HepG2 (cell line): Measurements from ENCODE around the gene TET2. TPM values are rescaled to one million over a fixed set of nuclear protein-coding genes. Genes with fewer than 3 reads are reported as not detected.

Experiments
- AFF4 ChIP-seq: sonication (generic); formaldehyde crosslinking; IDR thresholded peaks from 2 replicates; pipeline ENCODE4 v1.4.0; 2020; ENCODE audit warnings: missing genetic modification reagents
- CHCHD3 ChIP-seq: sonication (generic); formaldehyde crosslinking; IDR thresholded peaks from 2 replicates; pipeline ENCODE4 v1.8.0; 2022; ENCODE audit warnings: mild to moderate bottlenecking, missing genetic modification reagents, moderate library complexity
- HES4 ChIP-seq: sonication (generic); formaldehyde crosslinking; IDR thresholded peaks from 2 replicates; pipeline ENCODE4 v1.9.0; 2021; ENCODE audit warnings: mild to moderate bottlenecking, missing genetic modification reagents, borderline replicate concordance
- MEIS1 ChIP-seq: sonication (generic); formaldehyde crosslinking; IDR thresholded peaks from 2 replicates; pipeline ENCODE4 v1.9.0; 2021; ENCODE audit warnings: mild to moderate bottlenecking, missing genetic modification reagents, moderate library complexity, borderline replicate concordance
- NFE2L1 ChIP-seq: sonication (generic); formaldehyde crosslinking; IDR thresholded peaks from 2 replicates; pipeline ENCODE4 v1.4.0; 2020; ENCODE audit warnings: missing genetic modification reagents, mild to moderate bottlenecking, borderline replicate concordance
- NKX3-1 ChIP-seq: sonication (generic); formaldehyde crosslinking; IDR thresholded peaks from 2 replicates; pipeline ENCODE4 v1.5.0; 2020; ENCODE audit warnings: missing genetic modification reagents
- NRL ChIP-seq: sonication (generic); formaldehyde crosslinking; IDR thresholded peaks from 2 replicates; pipeline ENCODE4 v1.5.0; 2020; ENCODE audit warnings: missing genetic modification reagents, mild to moderate bottlenecking, moderate library complexity, borderline replicate concordance
- ONECUT2 ChIP-seq: sonication (generic); formaldehyde crosslinking; IDR thresholded peaks from 2 replicates; pipeline ENCODE4 v1.4.0; 2020; ENCODE audit warnings: missing genetic modification reagents
- PHF5A ChIP-seq: IDR thresholded peaks from one replicate; pipeline ENCODE4 v1.6.1; 2018; ENCODE audit warnings: low read depth, missing genetic modification reagents; ENCODE audit not compliant: unreplicated experiment
- PRDM4 ChIP-seq: sonication (generic); formaldehyde crosslinking; IDR thresholded peaks from 2 replicates; pipeline ENCODE4 v1.9.0; 2021; ENCODE audit warnings: missing genetic modification reagents, borderline replicate concordance
- RARA ChIP-seq: IDR thresholded peaks from 2 replicates; pipeline ENCODE4 v1.6.1; 2016; ENCODE audit warnings: missing genetic modification reagents, missing compliant biosample characterization
- RFX5 ChIP-seq: IDR thresholded peaks from 2 replicates; pipeline ENCODE4 v1.6.1; 2011; ENCODE audit warnings: low read depth, low read length, improper control_type of control experiment
- SETDB1 ChIP-seq: sonication (generic); formaldehyde crosslinking; IDR thresholded peaks from 2 replicates; pipeline ENCODE4 v1.5.1; 2020; ENCODE audit warnings: missing genetic modification reagents, mild to moderate bottlenecking, borderline replicate concordance
- SIX1 ChIP-seq: sonication (generic); formaldehyde crosslinking; IDR thresholded peaks from 2 replicates; pipeline ENCODE4 v1.4.0; 2020; ENCODE audit warnings: missing genetic modification reagents, borderline replicate concordance
- SRSF1 ChIP-seq: fragments of 200-400 bp; formaldehyde crosslinking; optimal IDR thresholded peaks from 2 replicates; pipeline ENCODE3; 2017; ENCODE audit warnings: mild to moderate bottlenecking, low read depth, low read length, moderate library complexity
- TAF15 ChIP-seq: fragments of 200-400 bp; formaldehyde crosslinking; IDR thresholded peaks from one replicate; pipeline ENCODE4 v1.6.1; 2018; ENCODE audit warnings: mild to moderate bottlenecking, low read depth, low read length; ENCODE audit not compliant: poor library complexity, severe bottlenecking
- TRIM22 ChIP-seq: fragments of 450-650 bp; IDR thresholded peaks from 2 replicates; pipeline ENCODE4 v1.6.1; 2017
- U2AF2 ChIP-seq: fragments of 200-400 bp; formaldehyde crosslinking; IDR thresholded peaks from 2 replicates; pipeline ENCODE4 v1.6.1; 2017; ENCODE audit warnings: low read depth, mild to moderate bottlenecking, low read length
- UBTF ChIP-seq: sonication (generic); formaldehyde crosslinking; IDR thresholded peaks from 2 replicates; pipeline ENCODE4 v1.4.0; 2020; ENCODE audit warnings: mild to moderate bottlenecking, missing genetic modification reagents
- ZBTB21 ChIP-seq: sonication (generic); formaldehyde crosslinking; IDR thresholded peaks from 2 replicates; pipeline ENCODE4 v1.4.0; 2020; ENCODE audit warnings: missing genetic modification reagents
- polyA plus RNA-seq, 8 experiments: library from polyadenylated mRNA; depleted of rRNA in 3 of 8; stranded (reverse) in 7 of 8; unstranded in 1 of 8; fragments of >200 nt; fragmentation: Illumina TruSeq in 4 of 8; extraction: Trizol in 4 of 8; gene quantifications; 2 replicates each; pipeline versions ENCODE4 v1.2.1 to v1.2.3, GENCODE V29; 2011 to 2016; ENCODE audit warnings: low read depth in 4 of 8, missing spikeins in 1 of 8, mixed read lengths in 1 of 8; ENCODE audit not compliant: insufficient read depth in 1 of 8
- total RNA-seq, 5 experiments: library from RNA; depleted of rRNA; stranded (reverse); fragments of >200 nt; fragmentation: Illumina TruSeq; extraction: Trizol; gene quantifications; 2 replicates each; pipeline ENCODE4 v1.2.3, GENCODE V29; 2016; ENCODE audit warnings: low read depth in 1 of 5

Gene TET2
- total and polyA plus RNA-seq, 2 of the 13 experiments (the other 11 are each of a cell fraction or from before 2014, with no cell fraction given): 4.7 to 4.8 TPM

GRCh38 chr4:105146276-105147015 lies at the start of gene TET2 (continued):
- TF ChIP-seq RFX5: no peak
- TF ChIP-seq NFE2L1: no peak
- no peak for TF ChIP-seq SRSF1
- TF ChIP-seq NKX3-1 (CRISPR knock-in tag): no peak
- peak; percentile 93; the same call in 1 of the 2 replicates for TF ChIP-seq UBTF
- no peak for TF ChIP-seq U2AF2
- TF ChIP-seq PHF5A (CRISPR knock-in tag): no peak
- TF ChIP-seq PRDM4: no peak
- no peak for TF ChIP-seq RARA (CRISPR knock-in tag)
- TF ChIP-seq TRIM22: no peak
- no peak for TF ChIP-seq MEIS1 (CRISPR knock-in tag)
- TF ChIP-seq SIX1 (CRISPR knock-in tag): no peak
- no peak for TF ChIP-seq ONECUT2 (CRISPR knock-in tag)
- peak; percentile 53; the same call in 1 of the 2 replicates for TF ChIP-seq ZBTB21 (CRISPR knock-in tag)
- no peak for TF ChIP-seq SETDB1 (CRISPR knock-in tag)
- no peak for TF ChIP-seq AFF4
- TF ChIP-seq HES4: no peak
- TF ChIP-seq TAF15: peak; percentile 64
- no peak for TF ChIP-seq NRL (CRISPR knock-in tag)
- no peak for TF ChIP-seq CHCHD3 (CRISPR knock-in tag)
